T follicular helper cell (primary cell): ENCODE measurements around the gene C8A.

Experiments used
- DNase-seq: peaks from one replicate; pipeline ENCODE4 v3.0.0-alpha.2; 2020; ENCODE audit warnings: low read depth

Gene C8A

DNA sequence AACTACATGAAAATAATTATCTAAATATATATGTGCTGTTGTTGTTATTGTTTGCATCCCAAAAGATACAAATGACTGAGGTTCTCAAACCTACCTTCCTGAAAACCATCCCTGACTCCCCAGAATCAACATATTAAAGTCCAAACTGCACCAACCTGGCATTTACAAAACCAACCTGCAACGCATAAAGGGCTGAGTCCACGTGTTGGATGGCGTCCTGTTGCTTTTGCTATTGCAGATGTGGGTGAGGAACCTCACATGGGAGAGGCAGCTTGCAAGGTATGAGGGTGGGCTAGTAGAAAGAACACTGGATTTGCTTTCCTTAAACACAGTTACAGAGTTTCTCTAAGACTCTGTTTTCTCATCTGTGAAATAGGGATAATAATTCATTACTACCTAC, 112.8 kb downstream of the C8A start:
- DNase-seq = no peak
